Measurements from ENCODE around the gene CADM1. TPM values are rescaled to one million over a fixed set of nuclear protein-coding genes. Genes with fewer than 3 reads are reported as not detected.

CADM1 gene
- total and polyA plus RNA-seq, 9 of the 15 experiments (the other 6 are each of a cell fraction or from before 2014, with no cell fraction given), result 0.42 TPM; not detected in 8

- TF ChIP-seq, protein P1, sequence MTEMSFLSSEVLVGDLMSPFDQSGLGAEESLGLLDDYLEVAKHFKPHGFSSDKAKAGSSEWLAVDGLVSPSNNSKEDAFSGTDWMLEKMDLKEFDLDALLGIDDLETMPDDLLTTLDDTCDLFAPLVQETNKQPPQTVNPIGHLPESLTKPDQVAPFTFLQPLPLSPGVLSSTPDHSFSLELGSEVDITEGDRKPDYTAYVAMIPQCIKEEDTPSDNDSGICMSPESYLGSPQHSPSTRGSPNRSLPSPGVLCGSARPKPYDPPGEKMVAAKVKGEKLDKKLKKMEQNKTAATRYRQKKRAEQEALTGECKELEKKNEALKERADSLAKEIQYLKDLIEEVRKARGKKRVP (CRISPR knock-in tag; IDR thresholded peaks at IDR 0.05), result no peak
- TF ChIP-seq RBM39 (optimal IDR thresholded peaks at IDR 0.05; ENCODE audit: low read depth, low read length), result no peak
Observed at GRCh38 chr11:115222863-115223530, 281.2 kb downstream of the CADM1 start (continued).

DNA sequence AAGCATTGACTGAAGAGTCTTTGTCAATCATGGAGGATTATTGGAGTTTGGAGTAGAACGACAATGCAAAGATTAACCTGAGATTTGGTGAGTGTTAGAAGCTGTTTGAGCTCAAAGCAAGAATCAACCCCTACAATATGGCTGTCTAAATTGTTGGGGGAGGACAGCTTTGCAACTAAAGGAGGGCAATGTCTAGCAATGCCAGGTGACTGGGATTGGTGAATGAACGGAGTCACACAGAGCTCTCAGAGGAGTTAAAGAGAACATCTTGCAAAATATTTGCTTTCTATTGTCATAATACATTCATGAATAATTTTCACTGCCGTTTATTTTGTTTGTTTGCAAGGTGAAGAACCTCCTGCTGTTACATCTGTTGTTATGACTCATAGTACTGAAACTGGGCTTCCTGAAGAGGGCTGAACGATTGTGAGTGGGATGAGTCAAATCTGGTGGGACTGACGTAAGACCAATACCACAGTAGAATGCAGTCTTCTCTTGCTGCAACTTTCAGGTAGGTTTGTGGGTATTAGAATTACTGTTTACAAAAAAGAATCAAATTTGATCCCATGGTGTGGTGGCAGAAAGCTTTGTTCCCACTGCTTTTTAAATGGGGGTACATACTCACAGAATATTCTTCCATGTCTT, 281.9 kb downstream of the CADM1 start:
- DNase-seq (ENCODE audit: extremely low read depth in 1 of 4, low spot score in 3 of 4) (peak in 3 of 4 experiments; percentile 2 to 9 (median 3)), FAIRE-seq (no peak), ATAC-seq (no peak)
- intact Hi-C loops (cut with micrococcal nuclease) (no loop called here), in situ Hi-C loops (cut with MboI) (no loop called here)
- no peak overlapping the region for H3K27ac ChIP-seq (ENCODE audit: extremely low read depth, low read depth, low read length)
- no peaks in the 10 kb centered on the region for H3K36me3 ChIP-seq (ENCODE audit: control insufficient read depth, insufficient read depth, low read length)
- H3K4me3 ChIP-seq, result no peak overlapping the region
- no peaks in the 10 kb centered on the region for H3K79me2 ChIP-seq (ENCODE audit: control insufficient read depth, insufficient read depth, low read length)
- no peaks in the 10 kb centered on the region for H3K4me1 ChIP-seq (replicated peaks in 1 of 2; ENCODE audit: control insufficient read depth in 2 of 2, insufficient read depth in 2 of 2, low read length in 2 of 2)
- H3K9me3 ChIP-seq (replicated peaks; ENCODE audit: control insufficient read depth, insufficient read depth, low read depth, low read length), result no peaks in the 10 kb centered on the region
- no peaks in the 10 kb centered on the region for H4K20me1 ChIP-seq (replicated peaks; ENCODE audit: control insufficient read depth, insufficient read depth, low read length)
- H3K9me1 ChIP-seq (ENCODE audit: control insufficient read depth, insufficient read depth, low read length), result no peaks in the 10 kb centered on the region
- H2AFZ ChIP-seq (ENCODE audit: low read depth, low read length), result no peak overlapping the region
- CTCF ChIA-PET (ENCODE audit: low intra/inter-chr PET ratio), result no interaction called here
- H3K9ac ChIP-seq (ENCODE audit: insufficient read depth in 1 of 2, low read depth in 2 of 2, low read length in 2 of 2), result no peak overlapping the region
- no peak overlapping the region for H3K4me2 ChIP-seq (ENCODE audit: insufficient read depth, low read length)
- 0% methylated on average over 5 of the region's 5 CpGs for WGBS (ENCODE audit: insufficient coverage, low coverage, missing lambda C conversion rate)
- POLR2A ChIA-PET, result no interaction called here
- H3K27me3 ChIP-seq (ENCODE audit: control insufficient read depth in 2 of 2, insufficient read depth in 2 of 2, low read length in 2 of 2), result no peaks in the 10 kb centered on the region
- no TSS peak for BruUV-seq (replicated peaks)
- TF ChIP-seq, protein P2, sequence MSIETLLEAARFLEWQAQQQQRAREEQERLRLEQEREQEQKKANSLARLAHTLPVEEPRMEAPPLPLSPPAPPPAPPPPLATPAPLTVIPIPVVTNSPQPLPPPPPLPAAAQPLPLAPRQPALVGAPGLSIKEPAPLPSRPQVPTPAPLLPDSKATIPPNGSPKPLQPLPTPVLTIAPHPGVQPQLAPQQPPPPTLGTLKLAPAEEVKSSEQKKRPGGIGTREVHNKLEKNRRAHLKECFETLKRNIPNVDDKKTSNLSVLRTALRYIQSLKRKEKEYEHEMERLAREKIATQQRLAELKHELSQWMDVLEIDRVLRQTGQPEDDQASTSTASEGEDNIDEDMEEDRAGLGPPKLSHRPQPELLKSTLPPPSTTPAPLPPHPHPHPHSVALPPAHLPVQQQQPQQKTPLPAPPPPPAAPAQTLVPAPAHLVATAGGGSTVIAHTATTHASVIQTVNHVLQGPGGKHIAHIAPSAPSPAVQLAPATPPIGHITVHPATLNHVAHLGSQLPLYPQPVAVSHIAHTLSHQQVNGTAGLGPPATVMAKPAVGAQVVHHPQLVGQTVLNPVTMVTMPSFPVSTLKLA (conservative IDR thresholded peaks at IDR 0.05), result no peak
- TF ChIP-seq RBM17 (IDR thresholded peaks at IDR 0.05; ENCODE audit: borderline replicate concordance, low read depth, low read length) (no peak), SIRT6 (IDR thresholded peaks at IDR 0.05; ENCODE audit: low read depth, low read length) (no peak), ESRRA (IDR thresholded peaks at IDR 0.05; ENCODE audit: borderline replicate concordance, low read depth) (no peak), NFRKB (IDR thresholded peaks at IDR 0.05; ENCODE audit: low read depth) (no peak), MECOM (CRISPR knock-in tag; IDR thresholded peaks at IDR 0.05) (no peak), PTTG1 (tag; IDR thresholded peaks at IDR 0.05; ENCODE audit: low read depth) (no peak), ATF3 (IDR thresholded peaks at IDR 0.05) (peak; percentile 66), ATF3 (CRISPR knock-in tag; conservative IDR thresholded peaks at IDR 0.05) (no peak), ARID1B (IDR thresholded peaks at IDR 0.05) (0 out of 2 replicates have a peak, but pooled peaks have one; percentile 7), NR3C1 (CRISPR knock-in tag; IDR thresholded peaks at IDR 0.05) (no peak), ZNF561 (CRISPR knock-in tag; conservative IDR thresholded peaks at IDR 0.05) (no peak)
- TF ChIP-seq, protein P3, sequence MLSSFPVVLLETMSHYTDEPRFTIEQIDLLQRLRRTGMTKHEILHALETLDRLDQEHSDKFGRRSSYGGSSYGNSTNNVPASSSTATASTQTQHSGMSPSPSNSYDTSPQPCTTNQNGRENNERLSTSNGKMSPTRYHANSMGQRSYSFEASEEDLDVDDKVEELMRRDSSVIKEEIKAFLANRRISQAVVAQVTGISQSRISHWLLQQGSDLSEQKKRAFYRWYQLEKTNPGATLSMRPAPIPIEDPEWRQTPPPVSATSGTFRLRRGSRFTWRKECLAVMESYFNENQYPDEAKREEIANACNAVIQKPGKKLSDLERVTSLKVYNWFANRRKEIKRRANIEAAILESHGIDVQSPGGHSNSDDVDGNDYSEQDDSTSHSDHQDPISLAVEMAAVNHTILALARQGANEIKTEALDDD (IDR thresholded peaks at IDR 0.05), result no peak

Data from K562 (cell line).